ENCODE data around the gene ANKRD62. TPM values are rescaled to one million over a fixed set of nuclear protein-coding genes. Genes with fewer than 3 reads are reported as not detected.

ANKRD62 gene
- total RNA-seq, 1 donor from 2014 or later = not detected

DNA sequence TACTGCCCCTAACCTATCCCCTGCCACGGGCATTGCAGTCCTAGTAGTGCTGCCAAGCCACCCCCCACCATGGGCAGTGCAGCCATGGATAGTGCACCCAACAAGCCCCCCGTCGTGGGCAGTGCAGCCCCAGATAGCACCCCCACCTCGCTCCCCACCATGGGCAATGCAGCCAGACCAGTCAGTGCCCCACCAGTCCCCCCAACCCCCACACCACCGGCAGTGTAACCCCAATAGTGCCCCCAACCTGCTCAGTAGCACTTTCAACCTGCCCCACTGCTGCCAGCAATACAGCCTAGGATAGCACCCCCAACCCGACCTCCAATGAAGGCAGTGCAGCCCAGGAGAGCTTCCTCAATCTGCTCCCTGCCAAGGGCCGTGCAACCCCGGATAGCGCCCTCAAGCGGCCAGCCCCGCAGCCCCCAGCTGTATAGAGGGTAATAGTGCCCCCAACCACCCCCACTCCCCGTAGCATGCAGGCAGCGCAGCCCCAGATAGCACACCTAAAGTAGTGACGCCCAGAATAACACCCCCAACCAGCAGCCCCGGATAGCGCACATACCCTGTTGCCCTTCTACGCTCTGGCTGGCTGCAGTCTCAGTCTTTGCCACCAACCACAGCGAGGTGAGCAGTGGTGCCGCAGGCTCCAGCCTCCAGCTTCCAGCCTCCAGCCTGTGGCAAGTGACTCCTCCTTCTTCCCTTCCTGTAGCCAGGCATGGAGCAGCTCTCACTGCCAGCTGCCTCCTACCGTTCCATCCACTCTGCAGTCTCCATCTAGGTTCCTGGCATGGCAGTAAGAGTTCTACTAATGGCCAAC, 45.4 kb upstream of the ANKRD62 start:
- Mint-ChIP-seq H3K27me3 (ENCODE audit: unreplicated experiment) (peaks cover 10% of the 10 kb centered on the region), H3K4me1 (ENCODE audit: unreplicated experiment) (peaks cover 16% of the 10 kb centered on the region), H3K36me3 (ENCODE audit: unreplicated experiment) (no peaks in the 10 kb centered on the region), H3K4me3 (ENCODE audit: unreplicated experiment) (no peak overlapping the region), H3K9me3 (ENCODE audit: unreplicated experiment) (no peaks in the 10 kb centered on the region), H3K27ac (ENCODE audit: unreplicated experiment) (peak overlapping the region; percentile 45)
- peak; percentile 79 for DNase-seq (ENCODE audit: extremely low spot score, unreplicated experiment)
- TF ChIP-seq CTCF (IDR thresholded peaks at IDR 0.05) = no peak

DNA sequence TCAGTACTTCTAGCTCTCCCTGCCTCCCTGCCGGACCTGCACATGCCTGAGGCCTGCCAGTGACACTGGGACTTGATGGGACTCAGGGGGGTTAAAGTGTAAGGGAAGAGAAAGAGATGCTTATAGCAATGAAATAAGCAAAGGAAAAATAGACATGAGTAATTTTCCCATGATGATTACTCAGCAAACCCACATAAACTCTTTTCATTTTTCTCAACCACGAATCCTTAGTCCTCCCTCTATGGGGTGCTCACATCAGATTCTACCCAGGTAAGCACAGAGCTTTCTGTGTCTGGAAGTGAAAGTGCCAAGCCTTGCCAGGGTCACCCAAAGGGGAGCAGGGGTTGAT, 44.8 kb upstream of the ANKRD62 start:
- H3K27me3 Mint-ChIP-seq (ENCODE audit: unreplicated experiment) = peaks cover 11% of the 10 kb centered on the region
- H3K4me3 Mint-ChIP-seq (ENCODE audit: unreplicated experiment) = no peak overlapping the region
- no peak for TF ChIP-seq CTCF (IDR thresholded peaks at IDR 0.05)
- no peaks in the 10 kb centered on the region for H3K36me3 Mint-ChIP-seq (ENCODE audit: unreplicated experiment)
- H3K27ac Mint-ChIP-seq (ENCODE audit: unreplicated experiment) = peak overlapping the region; percentile 45
- H3K4me1 Mint-ChIP-seq (ENCODE audit: unreplicated experiment) = peaks cover 16% of the 10 kb centered on the region
- no peaks in the 10 kb centered on the region for H3K9me3 Mint-ChIP-seq (ENCODE audit: unreplicated experiment)
- DNase-seq (ENCODE audit: extremely low spot score, unreplicated experiment) = no peak

DNA sequence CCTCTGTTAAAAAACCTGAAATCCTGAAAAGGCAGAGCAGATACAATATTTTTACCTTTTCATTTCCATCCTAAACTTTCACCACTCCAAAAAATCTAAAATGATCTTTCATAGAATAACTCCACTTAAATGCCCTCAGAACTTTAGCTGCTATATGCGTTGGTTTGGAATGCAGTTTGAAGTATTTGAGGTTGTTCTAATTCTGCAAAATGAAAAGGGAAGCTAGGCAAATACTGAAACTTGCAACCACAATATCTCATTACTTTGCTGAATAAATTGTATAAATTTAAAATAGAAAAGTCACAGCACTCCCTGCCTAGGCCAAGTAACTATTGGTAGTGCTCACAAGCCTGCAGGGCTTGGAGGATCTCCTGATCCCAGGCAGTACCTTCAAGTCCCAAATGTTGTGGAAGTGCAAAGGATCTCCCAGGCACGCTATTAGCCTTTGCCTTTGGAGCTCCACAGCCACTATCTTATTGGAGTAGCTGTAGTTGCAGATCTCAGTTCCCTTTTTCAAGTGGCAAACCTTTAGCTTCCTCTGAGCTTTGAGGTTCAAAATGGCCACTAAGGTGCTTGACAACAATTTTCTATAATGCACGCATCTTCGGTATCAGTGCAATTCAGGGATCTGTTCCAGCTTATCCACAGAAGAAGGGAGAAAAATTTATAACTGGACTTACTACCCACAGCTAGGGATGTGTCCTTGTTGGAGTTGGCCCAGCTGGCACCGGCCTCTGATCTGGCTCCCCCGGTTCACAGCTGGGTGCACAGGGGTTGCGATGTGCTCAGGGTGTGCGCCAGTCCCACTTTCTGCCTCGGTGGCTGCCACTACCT, 43.4 kb upstream of the ANKRD62 start:
- Mint-ChIP-seq H3K4me1 (ENCODE audit: unreplicated experiment) (peaks cover 16% of the 10 kb centered on the region), H3K4me3 (ENCODE audit: unreplicated experiment) (no peak overlapping the region), H3K36me3 (ENCODE audit: unreplicated experiment) (no peaks in the 10 kb centered on the region), H3K27ac (ENCODE audit: unreplicated experiment) (no peak overlapping the region), H3K9me3 (ENCODE audit: unreplicated experiment) (no peaks in the 10 kb centered on the region), H3K27me3 (ENCODE audit: unreplicated experiment) (peaks cover 17% of the 10 kb centered on the region)
- DNase-seq (ENCODE audit: extremely low spot score, unreplicated experiment) = no peak
- no peak for TF ChIP-seq CTCF (IDR thresholded peaks at IDR 0.05)

- H3K9me3 Mint-ChIP-seq (ENCODE audit: unreplicated experiment) = no peaks in the 10 kb centered on the region
These were observed 40.8 kb upstream of the ANKRD62 start for GRCh38 chr18:12052866-12053265.

More at GRCh38 chr18:12052866-12053265, 40.8 kb upstream of the ANKRD62 start:
- Mint-ChIP-seq H3K36me3 (ENCODE audit: unreplicated experiment) (no peaks in the 10 kb centered on the region), H3K27me3 (ENCODE audit: unreplicated experiment) (peaks cover 21% of the 10 kb centered on the region), H3K4me3 (ENCODE audit: unreplicated experiment) (no peak overlapping the region), H3K4me1 (ENCODE audit: unreplicated experiment) (peaks cover 16% of the 10 kb centered on the region), H3K27ac (ENCODE audit: unreplicated experiment) (no peak overlapping the region)
- TF ChIP-seq CTCF (IDR thresholded peaks at IDR 0.05) = no peak
- DNase-seq (ENCODE audit: extremely low spot score, unreplicated experiment) = no peak

Measured in osteocyte (in vitro differentiated cells).